ENCODE measurements around the gene HDAC9.

- TF ChIP-seq CTCF (IDR thresholded peaks at IDR 0.05) (no peak), POLR2A (IDR thresholded peaks at IDR 0.05) (no peak)
Observed at GRCh38 chr7:18786196-18786727, 290.7 kb downstream of the HDAC9 start.
